OCI-LY1 (cell line): ENCODE results near the gene EDA.

Experiments used
- CTCF ChIP-seq: fragments of 200-600 bp; sonication (generic), shearing (Covaris generic); IDR thresholded peaks from 2 replicates; pipeline ENCODE4 v1.5.1; 2017; ENCODE audit warnings: mild to moderate bottlenecking, antibody characterized with exemption, low read length, moderate library complexity, mixed read lengths
- EZH2 ChIP-seq: fragments of 200-600 bp; sonication (generic), shearing (Covaris generic); IDR thresholded peaks from 2 replicates; pipeline ENCODE4 v1.8.0; 2017; ENCODE audit warnings: borderline replicate concordance, mixed run types, mild to moderate bottlenecking, antibody characterized with exemption, low read length, moderate library complexity, mixed read lengths

GRCh38 chrX:69630147-69630546, 14.2 kb downstream of the EDA start:
- TF ChIP-seq CTCF (no peak), EZH2 (no peak)
